Gastrocnemius medialis (tissue), 4 donors: ENCODE measurements around the gene PPP2R5C. TPM values are rescaled to one million over a fixed set of nuclear protein-coding genes. Genes with fewer than 3 reads are reported as not detected.
"Not testable (repeated sequence)": the region's sequence is repeated elsewhere in the genome, so short reads cannot be mapped to it uniquely, and the experiment has no call there.

Source experiments
- ATAC-seq, 2 donors: fragments of 150-250 bp; one replicate each; pipeline ENCODE4 v1.9.1; 2016
- DNase-seq, 2 donors: peaks; one replicate each; pipeline ENCODE4 v3.0.0-alpha.2; 2019
- H3K27ac ChIP-seq, 4 donors: fragments of 200-600 bp; sonication (generic); 1 replicate in 1 of 4; 2 replicates in 3 of 4; pipeline ENCODE4 v1.5.1; 2016 to 2018; ENCODE audit warnings: mild to moderate bottlenecking in 2 of 4, moderate library complexity in 1 of 4
- H3K27me3 ChIP-seq, 3 donors: fragments of 200-600 bp; sonication (generic) in 2 of 3; 1 replicate in 1 of 3; 2 replicates in 2 of 3; pipeline versions ENCODE4 v1.5.1 to v1.6.0; 2016 to 2019; ENCODE audit warnings: mild to moderate bottlenecking in 1 of 3, moderate library complexity in 1 of 3
- H3K36me3 ChIP-seq, 2 donors: fragments of 200-600 bp; sonication (generic) in 1 of 2; one replicate each; pipeline ENCODE4 v1.5.1; 2017 to 2018
- H3K4me1 ChIP-seq, 2 donors: fragments of 200-600 bp; sonication (generic) in 1 of 2; one replicate each; pipeline ENCODE4 v1.5.1; 2016 to 2017; ENCODE audit warnings: mild to moderate bottlenecking in 2 of 2
- H3K4me3 ChIP-seq, 4 donors: fragments of 200-600 bp; sonication (generic) in 3 of 4; 1 replicate in 1 of 4; 2 replicates in 3 of 4; pipeline ENCODE4 v1.5.1; 2016 to 2019; ENCODE audit warnings: mild to moderate bottlenecking in 2 of 4
- H3K9me3 ChIP-seq, 3 donors: fragments of 200-600 bp; sonication (generic) in 2 of 3; 1 replicate in 1 of 3; 2 replicates in 2 of 3; pipeline ENCODE4 v1.5.1; 2016 to 2019
- POLR2A ChIP-seq, 2 donors: fragments of 450-650 bp; IDR thresholded peaks; one replicate each; pipeline ENCODE4 v1.6.1; 2017; ENCODE audit warnings: antibody characterized with exemption in 2 of 2, mild to moderate bottlenecking in 2 of 2, moderate library complexity in 2 of 2
- in situ Hi-C, 4 donors: fragments of 200-750 bp; cut with MboI; loops; one replicate each; pipeline versions ENCODE4 v1.15.0 to v1.8.0; 2017; ENCODE audit warnings: low sequenced_read_pairs in 4 of 4
- intact Hi-C: fragments of 100-400 bp; cut with DNase I; formaldehyde crosslinking; loops from one replicate; pipeline ENCODE4 v1.15.1; 2023; ENCODE audit warnings: low total_unique reads
- total RNA-seq, 4 donors: library from RNA; depleted of rRNA; stranded (reverse); fragments of >200 nt; gene quantifications; one replicate each; pipeline versions ENCODE4 v1.1.0 to v1.2.3, GENCODE V29; 2016
- TF ChIP-seq, protein P1 (sequence below), 5 experiments: fragments of 450-650 bp in 3 of 5; fragments of 200-600 bp in 2 of 5; sonication (generic) in 2 of 5; IDR thresholded peaks in 4 of 5; conservative IDR thresholded peaks in 1 of 5; 1 replicate in 4 of 5; 2 replicates in 1 of 5; pipeline ENCODE4 v1.5.1; 2016 to 2019; ENCODE audit warnings: antibody characterized with exemption in 5 of 5, mild to moderate bottlenecking in 3 of 5, moderate library complexity in 3 of 5

Gene PPP2R5C
- total RNA-seq: 10 to 100 TPM; 35.4 to 65.9 (median 49.3) TPM

DNA sequence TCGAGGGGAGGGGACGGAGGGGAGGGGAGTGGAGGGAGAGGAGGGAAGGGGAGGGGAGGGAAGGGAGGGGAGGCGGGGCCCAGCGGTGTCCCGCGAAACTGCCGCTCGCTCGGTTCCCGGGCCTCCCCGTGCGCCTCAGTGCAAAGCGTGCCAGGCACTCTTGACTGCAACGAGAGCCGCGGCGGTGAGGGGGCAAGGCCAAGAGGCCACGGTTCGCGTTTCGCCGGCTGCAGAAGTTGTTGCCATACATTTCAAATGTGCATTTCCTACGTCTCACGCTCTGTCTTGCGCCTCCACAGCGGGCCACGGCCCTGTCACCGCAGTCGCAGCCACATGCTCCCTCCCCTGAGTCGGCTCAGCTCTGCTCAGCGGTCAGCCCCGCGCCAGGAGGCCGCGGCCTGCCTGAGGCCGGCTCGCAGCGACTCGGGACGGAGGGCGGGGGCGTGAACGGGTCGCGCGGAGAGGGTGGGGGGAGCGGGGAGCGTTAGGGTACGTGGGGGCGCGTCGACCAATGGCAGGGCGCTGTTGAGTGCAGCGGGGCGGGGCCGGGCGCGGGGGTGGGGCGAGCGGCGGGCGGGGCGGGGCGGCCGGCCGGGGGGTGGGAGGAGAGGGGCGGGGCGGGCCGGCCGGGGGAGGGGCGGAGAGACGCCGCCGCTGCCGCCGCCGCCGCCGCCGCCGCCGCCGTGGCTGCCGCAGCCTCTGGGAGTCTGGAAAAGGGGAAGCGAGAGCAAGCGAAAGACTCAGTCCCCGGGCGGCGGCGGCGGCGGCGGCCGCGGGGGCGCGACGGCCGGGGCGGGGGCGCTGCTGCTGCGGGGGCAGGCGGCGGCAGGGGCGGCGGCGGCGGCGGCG is at the start of gene PPP2R5C:
TSS of gene PPP2R5C (plus strand) at position 678 of the 849 bp plus-strand sequence. CDS start 185 bp downstream, outside the sequence.
- peaks cover 8 to 16% of the 10 kb centered on the region in 2 donors for H3K4me1 ChIP-seq
- in situ Hi-C loops: loop anchor here (25.0 kb wide), 3 partner anchors 176 to 551 kb away; partner anchors contain the start of genes DYNC1H1 (in 1 of the 4), MOK (in 1 of the 4) and ZNF839 (in 1 of the 4)
- H3K27me3 ChIP-seq: no peaks in the 10 kb centered on the region
- peak within 1 kb of the TSS; percentile 93 to 98 (median 96) for H3K27ac ChIP-seq
- peak within 1 kb of the TSS; percentile 83 to 99 (median 93) for H3K4me3 ChIP-seq
- DNase-seq (peak; percentile 91 to 92), ATAC-seq (peak; percentile 69 to 72)
- intact Hi-C loops: loop anchor here (1.0 to 5.0 kb wide), 6 partner anchors 46 to 326 kb away; partner anchors contain the start of genes DYNC1H1 and HSP90AA1
- H3K36me3 ChIP-seq: no peaks in the 10 kb centered on the region
- TF ChIP-seq, protein P1, sequence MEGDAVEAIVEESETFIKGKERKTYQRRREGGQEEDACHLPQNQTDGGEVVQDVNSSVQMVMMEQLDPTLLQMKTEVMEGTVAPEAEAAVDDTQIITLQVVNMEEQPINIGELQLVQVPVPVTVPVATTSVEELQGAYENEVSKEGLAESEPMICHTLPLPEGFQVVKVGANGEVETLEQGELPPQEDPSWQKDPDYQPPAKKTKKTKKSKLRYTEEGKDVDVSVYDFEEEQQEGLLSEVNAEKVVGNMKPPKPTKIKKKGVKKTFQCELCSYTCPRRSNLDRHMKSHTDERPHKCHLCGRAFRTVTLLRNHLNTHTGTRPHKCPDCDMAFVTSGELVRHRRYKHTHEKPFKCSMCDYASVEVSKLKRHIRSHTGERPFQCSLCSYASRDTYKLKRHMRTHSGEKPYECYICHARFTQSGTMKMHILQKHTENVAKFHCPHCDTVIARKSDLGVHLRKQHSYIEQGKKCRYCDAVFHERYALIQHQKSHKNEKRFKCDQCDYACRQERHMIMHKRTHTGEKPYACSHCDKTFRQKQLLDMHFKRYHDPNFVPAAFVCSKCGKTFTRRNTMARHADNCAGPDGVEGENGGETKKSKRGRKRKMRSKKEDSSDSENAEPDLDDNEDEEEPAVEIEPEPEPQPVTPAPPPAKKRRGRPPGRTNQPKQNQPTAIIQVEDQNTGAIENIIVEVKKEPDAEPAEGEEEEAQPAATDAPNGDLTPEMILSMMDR (IDR thresholded peaks at IDR 0.05 in 4 of 5, conservative IDR thresholded peaks at IDR 0.05 in 1 of 5): no peak
- peak; percentile 72 to 74 for TF ChIP-seq POLR2A (IDR thresholded peaks at IDR 0.05)
- no peaks in the 10 kb centered on the region for H3K9me3 ChIP-seq

DNA sequence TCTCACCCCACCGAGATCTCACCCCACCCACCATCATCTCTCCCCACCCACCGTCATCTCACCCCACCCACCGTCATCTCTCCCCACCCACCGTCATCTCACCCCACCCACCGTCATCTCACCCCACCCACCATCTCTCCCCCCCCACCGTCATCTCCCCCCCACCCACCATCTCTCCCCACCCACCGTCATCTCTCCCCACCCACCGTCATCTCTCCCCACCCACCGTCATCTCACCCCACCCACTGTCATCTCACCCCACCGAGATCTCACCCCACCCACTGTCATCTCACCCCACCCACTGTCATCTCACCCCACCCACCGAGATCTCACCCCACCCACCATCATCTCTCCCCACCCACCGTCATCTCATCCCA is 49.7 kb upstream of the PPP2R5C start:
- H3K36me3 ChIP-seq, ATAC-seq, H3K4me3 ChIP-seq, H3K27me3 ChIP-seq, intact Hi-C loops, H3K9me3 ChIP-seq, H3K4me1 ChIP-seq, H3K27ac ChIP-seq, DNase-seq: not testable (repeated sequence)
- in situ Hi-C loops: loop anchor here in 1 of 4 donors (25.0 kb wide), 1 partner anchor 375 kb away; the partner anchor contains the start of gene HSP90AA1

DNA sequence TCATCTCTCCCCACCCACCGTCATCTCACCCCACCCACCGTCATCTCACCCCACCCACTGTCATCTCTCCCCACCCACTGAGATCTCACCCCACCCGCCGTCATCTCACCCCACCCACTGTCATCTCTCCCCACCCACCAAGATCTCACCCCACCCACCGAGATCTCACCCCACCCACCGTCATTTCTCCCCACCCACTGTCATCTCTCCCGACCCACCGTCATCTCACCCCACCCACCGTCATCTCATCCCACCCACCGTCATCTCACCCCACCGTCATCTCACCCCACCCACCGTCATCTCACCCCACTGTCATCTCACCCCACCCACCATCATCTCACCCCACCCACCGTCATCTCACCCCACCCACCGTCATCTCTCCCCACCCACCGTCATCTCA is 49.2 kb upstream of the PPP2R5C start:
- in situ Hi-C loops: loop anchor here in 1 of 4 donors (25.0 kb wide), 1 partner anchor 375 kb away; the partner anchor contains the start of gene HSP90AA1
- ATAC-seq, H3K9me3 ChIP-seq, H3K4me3 ChIP-seq, DNase-seq, intact Hi-C loops, H3K36me3 ChIP-seq, H3K27me3 ChIP-seq, H3K27ac ChIP-seq, H3K4me1 ChIP-seq: not testable (repeated sequence)

DNA sequence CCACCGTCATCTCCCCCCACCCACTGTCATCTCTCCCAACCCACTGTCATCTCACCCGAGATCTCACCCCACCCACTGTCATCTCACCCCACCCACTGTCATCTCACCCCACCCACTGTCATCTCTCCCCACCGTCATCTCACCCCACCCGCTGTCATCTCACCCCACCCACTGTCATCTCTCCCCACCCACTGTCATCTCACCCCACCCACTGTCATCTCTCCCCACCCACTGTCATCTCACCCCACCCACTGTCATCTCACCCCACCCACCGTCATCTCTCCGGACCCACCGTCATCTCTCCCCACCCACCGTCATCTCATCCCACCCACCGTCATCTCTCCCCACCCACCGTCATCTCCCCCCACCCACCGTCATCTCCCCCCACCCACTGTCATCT is 48.4 kb upstream of the PPP2R5C start:
- DNase-seq, H3K9me3 ChIP-seq, H3K27me3 ChIP-seq, H3K4me3 ChIP-seq, H3K36me3 ChIP-seq, H3K27ac ChIP-seq, ATAC-seq, intact Hi-C loops, H3K4me1 ChIP-seq: not testable (repeated sequence)
- in situ Hi-C loops: loop anchor here in 1 of 4 donors (25.0 kb wide), 1 partner anchor 374 kb away; the partner anchor contains the start of gene HSP90AA1

DNA sequence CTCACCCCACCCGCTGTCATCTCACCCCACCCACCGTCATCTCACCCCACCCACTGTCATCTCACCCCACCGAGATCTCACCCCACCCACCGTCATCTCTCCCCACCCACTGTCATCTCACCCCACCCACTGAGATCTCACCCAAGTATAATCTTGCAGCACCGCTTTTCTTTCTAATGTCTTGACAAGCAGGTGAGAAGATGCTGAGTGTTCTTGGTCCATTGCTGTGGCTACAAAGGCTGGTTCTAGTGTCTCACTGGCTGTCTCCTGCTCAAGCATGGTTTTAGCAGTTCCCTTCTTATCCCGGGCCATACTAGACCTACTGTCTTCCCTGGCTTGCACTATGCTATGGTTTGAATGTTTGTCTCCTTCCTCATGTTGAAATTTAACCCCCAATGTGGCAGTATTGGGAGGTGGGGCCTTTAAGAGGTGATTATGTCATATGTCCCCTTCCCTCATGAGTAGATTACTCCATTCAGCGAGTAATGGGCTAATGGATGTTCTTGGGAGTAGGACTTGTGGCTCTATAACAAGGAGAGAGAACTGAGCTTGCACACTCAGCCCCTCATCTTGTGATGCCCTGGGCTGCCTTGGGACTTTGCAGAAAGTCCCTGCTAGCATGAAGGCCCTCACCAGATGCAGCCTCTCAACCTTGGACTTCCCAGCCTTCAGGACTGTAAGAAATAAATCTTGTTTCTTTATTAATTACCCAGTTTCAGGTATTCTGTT is 47.7 kb upstream of the PPP2R5C start:
- Histone ChIP-seq H3K9me3 (no peaks in the 10 kb centered on the region), H3K4me3 (no peak overlapping the region), H3K4me1 (no peaks in the 10 kb centered on the region), H3K27me3 (no peaks in the 10 kb centered on the region), H3K27ac (no peak overlapping the region), H3K36me3 (no peaks in the 10 kb centered on the region)
- DNase-seq (no peak), ATAC-seq (no peak)
- intact Hi-C loops: no loop called here
- in situ Hi-C loops: loop anchor here in 1 of 4 donors (25.0 kb wide), 1 partner anchor 374 kb away; the partner anchor contains the start of gene HSP90AA1
- TF ChIP-seq, protein P1 (IDR thresholded peaks at IDR 0.05 in 4 of 5, conservative IDR thresholded peaks at IDR 0.05 in 1 of 5): no peak
- no peak for TF ChIP-seq POLR2A (IDR thresholded peaks at IDR 0.05)
